Caco-2 (cell line): ENCODE results near the gene ATG4C. TPM values are rescaled to one million over a fixed set of nuclear protein-coding genes. Genes with fewer than 3 reads are reported as not detected.
A peak's percentile ranks its signal among the peaks of the same experiment; 100 is the strongest.

Experiments used
- BruUV-seq: library from RNA; stranded (reverse); fragments of 400-500 nt; replicated peaks from 2 replicates; lab custom pipeline; 2021; lab: Mats Ljungman, UMichigan
- CTCF ChIA-PET: fragments of 300-600 bp; sonication (Branson Sonifier 250); formaldehyde crosslinking; loops from one replicate; lab custom pipeline; 2022; ENCODE audit warnings: antibody characterized with exemption; lab: Charles Lee
- POLR2A ChIA-PET: fragments of 300-600 bp; sonication (Branson Sonifier 250); formaldehyde crosslinking; loops from one replicate; lab custom pipeline; 2022; ENCODE audit warnings: antibody characterized with exemption; lab: Charles Lee
- DNase-seq, 2 experiments: peaks; one replicate each; pipeline versions ENCODE4 v3.0.0 to v3.0.0-alpha.2; 2020 to 2022
- H3K27me3 ChIP-seq: replicated peaks from 2 replicates; pipeline ENCODE4 v1.6.0; 2011; ENCODE audit warnings: low read length; ENCODE audit not compliant: control insufficient read depth, insufficient read depth
- H3K36me3 ChIP-seq: 2 replicates; pipeline ENCODE4 v1.5.1; 2011; ENCODE audit warnings: low read length; ENCODE audit not compliant: control insufficient read depth, insufficient read depth
- H3K4me1 ChIP-seq: fragments of 250-450 bp; sonication (Bioruptor Pico); 2 replicates; pipeline ENCODE4 v1.5.1; 2020; ENCODE audit warnings: mild to moderate bottlenecking
- H3K4me3 ChIP-seq: 2 replicates; pipeline ENCODE4 v1.5.1; 2011; ENCODE audit warnings: low read depth, mild to moderate bottlenecking, control low read depth, low read length
- H3K9me3 ChIP-seq: fragments of 250-450 bp; sonication (Bioruptor Pico); 2 replicates; pipeline ENCODE4 v1.5.1; 2020; ENCODE audit warnings: mild to moderate bottlenecking, moderate library complexity
- H3K27ac Mint-ChIP-seq: one replicate; pipeline ENCODE4 v1.8.0; 2022; ENCODE audit warnings: mixed read lengths; ENCODE audit not compliant: unreplicated experiment
- H3K27me3 Mint-ChIP-seq: one replicate; pipeline ENCODE4 v1.8.0; 2022; ENCODE audit warnings: mixed read lengths; ENCODE audit not compliant: insufficient read depth, unreplicated experiment
- H3K36me3 Mint-ChIP-seq: one replicate; pipeline ENCODE4 v1.8.0; 2022; ENCODE audit warnings: mild to moderate bottlenecking, mixed read lengths; ENCODE audit not compliant: insufficient read depth, unreplicated experiment
- H3K4me1 Mint-ChIP-seq: one replicate; pipeline ENCODE4 v1.8.0; 2022; ENCODE audit warnings: low read depth, mixed read lengths; ENCODE audit not compliant: unreplicated experiment
- H3K4me3 Mint-ChIP-seq: one replicate; pipeline ENCODE4 v1.8.0; 2022; ENCODE audit warnings: mild to moderate bottlenecking, moderate library complexity, mixed read lengths; ENCODE audit not compliant: unreplicated experiment
- H3K9me3 Mint-ChIP-seq: one replicate; pipeline ENCODE4 v1.8.0; 2022; ENCODE audit warnings: mixed read lengths; ENCODE audit not compliant: unreplicated experiment
- intact Hi-C: fragments of 100-400 bp; cut with micrococcal nuclease; formaldehyde crosslinking; loops from one replicate; pipeline ENCODE4 v1.10.0; 2022; ENCODE audit not compliant: unreplicated experiment
- total RNA-seq: library from RNA; stranded (reverse); gene quantifications from 2 replicates; pipeline ENCODE4 v1.2.3, GENCODE V29; 2022
- TF ChIP-seq, protein P1 (sequence below), 2 experiments: fragments of 200-600 bp in 1 of 2; IDR thresholded peaks; 1 replicate in 1 of 2; 2 replicates in 1 of 2; pipeline versions ENCODE4 v1.5.1 to v1.8.0; 2011 to 2022; ENCODE audit warnings: antibody characterized with exemption in 1 of 2, control low read depth in 1 of 2, inconsistent platforms in 1 of 2, low read depth in 1 of 2, low read length in 1 of 2, mild to moderate bottlenecking in 1 of 2, moderate library complexity in 1 of 2; ENCODE audit not compliant: insufficient read depth in 1 of 2, severe bottlenecking in 1 of 2, unreplicated experiment in 1 of 2

The ATG4C gene
- total RNA-seq, 1 experiment from 2014 or later = 7.4 TPM

DNA sequence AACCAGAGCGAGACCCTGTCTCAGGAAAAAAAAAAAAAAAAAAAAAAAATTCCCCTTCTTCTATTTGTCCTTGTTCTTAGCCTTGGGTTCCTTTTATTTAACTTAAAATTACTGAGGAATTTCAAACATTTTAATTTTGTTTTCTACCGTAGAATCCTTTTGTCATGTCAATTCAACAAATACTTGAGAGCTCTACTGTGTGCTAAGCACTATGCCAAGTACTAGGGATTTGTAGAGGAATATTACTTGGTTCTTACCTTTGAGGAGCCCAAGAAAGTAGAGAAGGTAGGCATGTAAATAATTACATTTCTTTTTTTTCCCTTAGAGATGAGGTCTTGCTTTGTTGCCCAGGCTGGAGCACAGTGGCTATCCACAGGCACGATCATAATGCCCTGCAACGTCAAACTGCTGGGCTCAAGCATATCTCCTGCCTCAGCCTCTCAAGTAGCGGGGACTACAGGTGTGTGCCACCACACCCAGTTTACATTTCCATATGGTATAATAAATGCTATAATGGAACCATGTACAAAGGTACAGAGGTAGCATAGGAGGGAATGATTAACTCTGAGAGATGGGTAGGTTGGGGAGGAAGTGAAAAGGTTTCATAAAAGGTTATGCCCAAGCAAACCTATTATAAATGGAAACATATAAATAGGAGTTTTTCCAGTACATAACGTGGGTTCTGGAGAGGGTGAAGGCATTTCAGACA, 104.0 kb downstream of the ATG4C start:
- H3K27ac Mint-ChIP-seq = no peak overlapping the region
- intact Hi-C loops = no loop called here
- H3K27me3 ChIP-seq = no peaks in the 10 kb centered on the region
- no peak overlapping the region for H3K4me3 Mint-ChIP-seq
- ChIA-PET CTCF (no interaction called here), POLR2A (interaction anchor here (0.7 kb wide), 1 partner anchor 165 kb away, joined by 13 read pairs; no protein-coding TSS in a partner anchor)
- H3K4me1 ChIP-seq = no peaks in the 10 kb centered on the region
- no peaks in the 10 kb centered on the region for H3K9me3 ChIP-seq
- H3K27me3 Mint-ChIP-seq = peaks cover 9% of the 10 kb centered on the region
- no TSS peak for BruUV-seq
- H3K9me3 Mint-ChIP-seq = no peaks in the 10 kb centered on the region
- TF ChIP-seq, protein P1, sequence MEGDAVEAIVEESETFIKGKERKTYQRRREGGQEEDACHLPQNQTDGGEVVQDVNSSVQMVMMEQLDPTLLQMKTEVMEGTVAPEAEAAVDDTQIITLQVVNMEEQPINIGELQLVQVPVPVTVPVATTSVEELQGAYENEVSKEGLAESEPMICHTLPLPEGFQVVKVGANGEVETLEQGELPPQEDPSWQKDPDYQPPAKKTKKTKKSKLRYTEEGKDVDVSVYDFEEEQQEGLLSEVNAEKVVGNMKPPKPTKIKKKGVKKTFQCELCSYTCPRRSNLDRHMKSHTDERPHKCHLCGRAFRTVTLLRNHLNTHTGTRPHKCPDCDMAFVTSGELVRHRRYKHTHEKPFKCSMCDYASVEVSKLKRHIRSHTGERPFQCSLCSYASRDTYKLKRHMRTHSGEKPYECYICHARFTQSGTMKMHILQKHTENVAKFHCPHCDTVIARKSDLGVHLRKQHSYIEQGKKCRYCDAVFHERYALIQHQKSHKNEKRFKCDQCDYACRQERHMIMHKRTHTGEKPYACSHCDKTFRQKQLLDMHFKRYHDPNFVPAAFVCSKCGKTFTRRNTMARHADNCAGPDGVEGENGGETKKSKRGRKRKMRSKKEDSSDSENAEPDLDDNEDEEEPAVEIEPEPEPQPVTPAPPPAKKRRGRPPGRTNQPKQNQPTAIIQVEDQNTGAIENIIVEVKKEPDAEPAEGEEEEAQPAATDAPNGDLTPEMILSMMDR (IDR thresholded peaks at IDR 0.05; ENCODE audit: insufficient read depth in 1 of 2, low read depth in 1 of 2, low read length in 1 of 2, severe bottlenecking in 1 of 2, unreplicated experiment in 1 of 2) = no peak
- no peak overlapping the region for H3K4me3 ChIP-seq
- H3K36me3 Mint-ChIP-seq = no peaks in the 10 kb centered on the region
- no peaks in the 10 kb centered on the region for H3K36me3 ChIP-seq
- no peaks in the 10 kb centered on the region for H3K4me1 Mint-ChIP-seq
- DNase-seq = no peak

DNA sequence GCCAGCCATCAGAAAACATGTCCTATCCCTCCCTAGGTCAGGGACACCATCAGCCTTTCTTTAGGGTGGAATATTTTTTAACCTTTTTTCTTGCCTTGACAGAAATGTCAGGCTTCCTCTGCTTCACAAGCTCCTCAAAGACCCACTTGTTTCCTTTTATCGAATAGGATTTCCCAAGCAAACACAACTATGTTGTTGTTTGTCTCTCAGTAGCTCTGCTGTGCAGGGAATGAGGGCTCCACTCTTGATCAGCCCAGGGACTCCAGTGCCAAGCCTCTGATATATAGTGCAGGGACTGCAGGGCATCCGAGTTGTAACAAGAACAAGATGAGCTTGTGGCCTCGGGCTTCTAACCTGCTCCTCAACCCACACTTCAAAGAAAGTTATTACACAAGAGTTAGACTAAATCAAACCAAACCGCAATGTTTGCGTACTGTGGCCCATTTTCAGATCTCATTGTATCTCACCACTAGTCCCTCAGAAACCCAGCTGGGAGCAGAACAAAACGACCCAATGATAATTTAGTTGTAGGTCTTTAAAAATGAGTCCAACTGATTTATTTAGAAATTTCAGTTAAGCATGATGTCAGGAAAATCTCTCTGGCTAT, 108.1 kb downstream of the ATG4C start:
- Mint-ChIP-seq H3K4me1 (no peaks in the 10 kb centered on the region), H3K4me3 (no peak overlapping the region), H3K27me3 (peaks cover 6% of the 10 kb centered on the region), H3K27ac (no peak overlapping the region), H3K9me3 (no peaks in the 10 kb centered on the region), H3K36me3 (no peaks in the 10 kb centered on the region)
- Histone ChIP-seq H3K4me1 (no peaks in the 10 kb centered on the region), H3K4me3 (no peak overlapping the region), H3K36me3 (no peaks in the 10 kb centered on the region), H3K9me3 (no peaks in the 10 kb centered on the region), H3K27me3 (no peaks in the 10 kb centered on the region)
- intact Hi-C loops = no loop called here
- ChIA-PET POLR2A (interaction anchor here (0.5 kb wide), 1 partner anchor 14 kb away, joined by 3 read pairs; no protein-coding TSS in a partner anchor), CTCF (interaction anchor here (1.0 kb wide), 1 partner anchor 49 kb away, joined by 3 read pairs; no protein-coding TSS in a partner anchor)
- BruUV-seq = no TSS peak
- peak in 1 of 2 experiments; percentile 8 for DNase-seq
- TF ChIP-seq, protein P1 (IDR thresholded peaks at IDR 0.05; ENCODE audit: insufficient read depth in 1 of 2, low read depth in 1 of 2, low read length in 1 of 2, severe bottlenecking in 1 of 2, unreplicated experiment in 1 of 2) = no peak

DNA sequence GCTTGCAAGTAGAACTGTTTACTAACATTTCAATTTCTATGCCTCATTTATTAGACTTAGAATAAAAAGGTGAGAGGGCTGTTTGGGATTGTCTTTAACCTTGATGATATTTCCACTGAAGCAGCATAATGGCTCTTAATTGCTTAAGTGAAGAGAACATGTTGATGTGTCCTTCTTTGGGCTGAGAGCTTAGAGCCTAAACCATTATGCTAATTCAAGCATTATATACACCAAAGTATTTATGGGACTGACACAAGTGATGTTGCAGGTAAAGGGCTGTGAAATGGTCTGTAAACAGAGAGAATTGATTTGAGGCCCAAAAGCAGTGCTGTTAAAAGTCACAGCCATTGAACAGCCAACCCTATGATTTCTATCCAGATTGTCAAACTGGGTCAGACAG, 113.9 kb downstream of the ATG4C start:
- Mint-ChIP-seq H3K36me3 (no peaks in the 10 kb centered on the region), H3K27me3 (peaks cover 6% of the 10 kb centered on the region), H3K4me3 (no peak overlapping the region), H3K9me3 (no peaks in the 10 kb centered on the region), H3K27ac (no peak overlapping the region), H3K4me1 (no peaks in the 10 kb centered on the region)
- H3K4me1 ChIP-seq = no peaks in the 10 kb centered on the region
- H3K9me3 ChIP-seq = no peaks in the 10 kb centered on the region
- intact Hi-C loops = no loop called here
- H3K4me3 ChIP-seq = no peak overlapping the region
- DNase-seq = no peak
- ChIA-PET POLR2A (no interaction called here), CTCF (no interaction called here)
- BruUV-seq = no TSS peak
- no peaks in the 10 kb centered on the region for H3K27me3 ChIP-seq
- TF ChIP-seq, protein P1 (IDR thresholded peaks at IDR 0.05; ENCODE audit: insufficient read depth in 1 of 2, low read depth in 1 of 2, low read length in 1 of 2, severe bottlenecking in 1 of 2, unreplicated experiment in 1 of 2) = no peak
- no peaks in the 10 kb centered on the region for H3K36me3 ChIP-seq
